ENCODE measurements around the gene PSMB7.

DNA sequence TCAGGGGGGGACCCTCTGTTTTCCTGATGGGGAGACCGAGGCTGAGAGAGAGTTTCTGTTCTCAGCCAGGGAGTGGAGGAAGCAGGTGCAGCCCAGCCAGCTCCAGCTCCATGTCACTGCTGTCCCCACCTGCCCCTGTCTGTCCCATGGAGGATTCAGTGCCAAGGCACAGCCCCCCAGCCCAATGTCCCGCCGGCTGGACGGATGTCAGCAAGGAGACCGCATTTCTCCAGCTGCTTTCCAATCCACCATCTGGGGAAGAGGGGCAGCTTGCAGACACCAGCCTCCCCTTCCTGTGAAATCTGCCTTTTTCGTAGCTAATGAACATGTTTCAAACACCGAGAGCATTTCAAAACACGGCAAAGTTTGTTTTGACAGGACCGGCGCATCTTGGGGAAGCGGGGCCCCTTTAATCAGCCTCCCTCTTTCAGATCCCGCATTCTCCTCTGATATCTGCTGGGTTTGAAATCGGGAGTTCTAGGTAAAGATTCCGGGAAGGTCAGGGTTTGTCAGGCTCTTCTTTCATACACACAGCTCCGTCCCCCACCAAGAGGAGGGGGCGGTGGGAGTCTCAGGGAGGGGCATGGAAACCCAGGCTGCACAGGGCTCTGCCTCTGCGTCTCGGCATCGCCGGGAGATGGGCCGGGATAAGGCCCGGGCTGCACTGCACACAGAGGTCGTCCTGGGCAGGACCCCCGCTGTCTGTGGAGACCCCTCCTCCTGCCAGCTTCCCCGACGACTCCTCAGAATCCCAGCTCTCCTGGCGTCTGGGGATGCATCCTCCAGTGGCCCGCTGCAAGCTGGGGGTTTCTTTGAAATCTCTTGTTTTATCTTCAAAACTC lies 82.7 kb downstream of the PSMB7 start:
- TF ChIP-seq, protein P1, sequence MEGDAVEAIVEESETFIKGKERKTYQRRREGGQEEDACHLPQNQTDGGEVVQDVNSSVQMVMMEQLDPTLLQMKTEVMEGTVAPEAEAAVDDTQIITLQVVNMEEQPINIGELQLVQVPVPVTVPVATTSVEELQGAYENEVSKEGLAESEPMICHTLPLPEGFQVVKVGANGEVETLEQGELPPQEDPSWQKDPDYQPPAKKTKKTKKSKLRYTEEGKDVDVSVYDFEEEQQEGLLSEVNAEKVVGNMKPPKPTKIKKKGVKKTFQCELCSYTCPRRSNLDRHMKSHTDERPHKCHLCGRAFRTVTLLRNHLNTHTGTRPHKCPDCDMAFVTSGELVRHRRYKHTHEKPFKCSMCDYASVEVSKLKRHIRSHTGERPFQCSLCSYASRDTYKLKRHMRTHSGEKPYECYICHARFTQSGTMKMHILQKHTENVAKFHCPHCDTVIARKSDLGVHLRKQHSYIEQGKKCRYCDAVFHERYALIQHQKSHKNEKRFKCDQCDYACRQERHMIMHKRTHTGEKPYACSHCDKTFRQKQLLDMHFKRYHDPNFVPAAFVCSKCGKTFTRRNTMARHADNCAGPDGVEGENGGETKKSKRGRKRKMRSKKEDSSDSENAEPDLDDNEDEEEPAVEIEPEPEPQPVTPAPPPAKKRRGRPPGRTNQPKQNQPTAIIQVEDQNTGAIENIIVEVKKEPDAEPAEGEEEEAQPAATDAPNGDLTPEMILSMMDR (conservative IDR thresholded peaks at IDR 0.05 in 1 of 2, IDR thresholded peaks at IDR 0.05 in 1 of 2; ENCODE audit: low read depth in 1 of 2, low read length in 2 of 2), result no peak
- TF ChIP-seq EZH2 (IDR thresholded peaks at IDR 0.05; ENCODE audit: low read length, missing control alignments), result no peak
